GM19351 (cell line): ENCODE data around the gene SMARCC2.

Source experiments
- ATAC-seq: cut with Tn5 transposase; IDR thresholded peaks from one replicate; pipeline ENCODE4 v1.9.1; 2021; ENCODE audit warnings: mild to moderate bottlenecking, moderate library complexity; ENCODE audit not compliant: unreplicated experiment

Gene SMARCC2

GRCh38 chr12:56189099-56189917 lies at the start of gene SMARCC2:
Gene SMARCC2, minus strand, starts transcription at chr12:56189483. Its CDS starts 22 bp downstream, at chr12:56189461.
- peak; percentile 75 for ATAC-seq

GRCh38 chr12:56237552-56237951 lies 48.3 kb upstream of the SMARCC2 start:
- ATAC-seq: no peak

- ATAC-seq: no peak
Observed at GRCh38 chr12:56236985-56237384, 47.7 kb upstream of the SMARCC2 start.

GRCh38 chr12:56236091-56236490 lies 46.8 kb upstream of the SMARCC2 start:
- ATAC-seq: no peak

- ATAC-seq: no peak
Observed at GRCh38 chr12:56234746-56235436, 45.6 kb upstream of the SMARCC2 start.

- no peak for ATAC-seq
Observed at GRCh38 chr12:56231184-56231582, 41.9 kb upstream of the SMARCC2 start.

- ATAC-seq: no peak
Observed at GRCh38 chr12:56230432-56231183, 41.3 kb upstream of the SMARCC2 start.

GRCh38 chr12:56229916-56230431 lies 40.7 kb upstream of the SMARCC2 start, which contains the start of gene SLC39A5:
Gene SLC39A5, plus strand, starts transcription at chr12:56230051. Its CDS starts 1,224 bp downstream, at chr12:56231275.
- ATAC-seq: no peak

- ATAC-seq: no peak
Observed at GRCh38 chr12:56229082-56229481, 39.8 kb upstream of the SMARCC2 start.

- ATAC-seq: no peak
Observed at GRCh38 chr12:56224954-56225353, 35.7 kb upstream of the SMARCC2 start.

- ATAC-seq: peak; percentile 72
Observed at GRCh38 chr12:56224102-56224701, 34.9 kb upstream of the SMARCC2 start, which contains the start of gene NABP2. Gene NABP2, plus strand, starts transcription at chr12:56224342. Its CDS starts 515 bp downstream, at chr12:56224857.

- ATAC-seq: no peak
Observed at GRCh38 chr12:56223571-56224101, 34.4 kb upstream of the SMARCC2 start.

GRCh38 chr12:56222531-56222895 lies 33.2 kb upstream of the SMARCC2 start:
- ATAC-seq: no peak

- ATAC-seq: peak; percentile 86
Observed at GRCh38 chr12:56221757-56222530, 32.7 kb upstream of the SMARCC2 start, which contains the start of gene RNF41. Gene RNF41, minus strand, starts transcription at chr12:56221922. Its CDS starts 7,875 bp downstream, at chr12:56214047.

GRCh38 chr12:56221232-56221756 lies 32.0 kb upstream of the SMARCC2 start:
- ATAC-seq: peak; percentile 17

GRCh38 chr12:56220611-56221231 lies 31.4 kb upstream of the SMARCC2 start:
- no peak for ATAC-seq

- no peak for ATAC-seq
Observed at GRCh38 chr12:56219840-56220239, 30.6 kb upstream of the SMARCC2 start.

GRCh38 chr12:56216461-56216860 lies 27.2 kb upstream of the SMARCC2 start:
- ATAC-seq: no peak

GRCh38 chr12:56213878-56214277 lies 24.6 kb upstream of the SMARCC2 start:
- ATAC-seq: no peak
